Heart right ventricle (tissue), 16 donors: ENCODE data around the gene GM2A. TPM values are rescaled to one million over a fixed set of nuclear protein-coding genes. Genes with fewer than 3 reads are reported as not detected.
"Not testable (repeated sequence)": the region's sequence is repeated elsewhere in the genome, so short reads cannot be mapped to it uniquely, and the experiment has no call there.

Experiments
- ATAC-seq, 8 donors: fragments of 200-7000 bp; cut with Tn5 transposase; one replicate each; pipeline ENCODE4 v1.9.1; 2020; ENCODE audit warnings: mild to moderate bottlenecking in 8 of 8, moderate library complexity in 8 of 8, moderate number of reproducible peaks in 1 of 8
- DNase-seq, 2 donors: peaks; one replicate each; pipeline ENCODE4 v3.0.0-alpha.2; 2020
- H3K27ac ChIP-seq, 10 donors: fragments of 200-600 bp; sonication (generic) in 2 of 10; one replicate each; pipeline versions ENCODE4 v1.5.0 to v1.8.0; 2020 to 2022; ENCODE audit warnings: mild to moderate bottlenecking in 3 of 10
- H3K27me3 ChIP-seq, 7 donors: fragments of 200-600 bp; one replicate each; pipeline ENCODE4 v1.8.0; 2021 to 2022; ENCODE audit warnings: mild to moderate bottlenecking in 2 of 7
- H3K36me3 ChIP-seq, 9 donors: fragments of 200-600 bp; sonication (generic) in 1 of 9; one replicate each; pipeline versions ENCODE4 v1.5.0 to v1.8.0; 2020 to 2022; ENCODE audit warnings: mild to moderate bottlenecking in 2 of 9
- H3K4me1 ChIP-seq, 9 donors: fragments of 200-600 bp; sonication (generic) in 1 of 9; one replicate each; pipeline versions ENCODE4 v1.5.0 to v1.8.0; 2020 to 2022; ENCODE audit warnings: mild to moderate bottlenecking in 4 of 9
- H3K4me3 ChIP-seq, 10 donors: fragments of 200-600 bp; sonication (generic) in 2 of 10; one replicate each; pipeline versions ENCODE4 v1.5.0 to v1.8.0; 2020 to 2022; ENCODE audit warnings: mild to moderate bottlenecking in 7 of 10, moderate library complexity in 2 of 10
- H3K9me3 ChIP-seq, 11 donors: fragments of 200-600 bp in 10 of 11; sonication (generic) in 2 of 11; one replicate each; pipeline versions ENCODE4 v1.5.0 to v1.8.0; 2013 to 2022; ENCODE audit warnings: mild to moderate bottlenecking in 2 of 11, control low read depth in 1 of 11, moderate library complexity in 1 of 11
- WGBS, 2 donors: extraction: QIAGEN DNeasy Blood & Tissue Kit; methylation state at CpG; one replicate each; pipeline ENCODE4 v1.1.7; 2013; ENCODE audit warnings: inconsistent platforms in 1 of 2; 5-methylcytosine and 5-hydroxymethylcytosine counted together
- intact Hi-C, 10 donors: fragments of 100-400 bp; cut with DNase I; formaldehyde crosslinking; loops; one replicate each; pipeline versions ENCODE4 v1.11.1 to v1.14.2; 2022
- polyA plus RNA-seq, 2 donors: library from polyadenylated mRNA; stranded (reverse); fragments of 200-250 nt; gene quantifications; one replicate each; pipeline ENCODE4 v1.2.3, GENCODE V29; 2013
- total RNA-seq, 10 donors: library from RNA; stranded (reverse); fragmentation: NEBNext Ultra II Directional in 3 of 10; extraction: Animal tissue kit (Norgen Biotek cat#: 25700) in 3 of 10; gene quantifications; one replicate each; pipeline versions ENCODE4 v1.2.1 to v1.2.4, GENCODE V29; 2021 to 2023
- TF ChIP-seq, protein P1 (sequence below), 9 donors: fragments of 200-600 bp; sonication (generic) in 2 of 9; IDR thresholded peaks; one replicate each; pipeline versions ENCODE4 v1.5.0 to v1.8.0; 2021 to 2022; ENCODE audit warnings: antibody characterized with exemption in 9 of 9, mild to moderate bottlenecking in 5 of 9, moderate library complexity in 1 of 9
- donor health status: Arrhythmogenic right ventricular cardiomyopathy.
- donor health status: ischemic (EF 13 %, LVEDD 7.1; RV severe dilation, severe dysfunction).
- donor health status: healthy with polysubstance abuse.
- donor health status: DM: no; HTN: yes; CAD: no.
- donor health status: DM: no; HTN: no; CAD: no.
- donor health status: ischemic (EF 25% LVEDD 6.9; RV normal size, moderate dysfunction).
- donor health status: ischemic (EF 25% LVEDD 5.7; RV mildly dilated, moderate dysfunction).
- donor health status: healthy.
- donor health status: DM: yes; HTN: yes; CAD: no.
- donor health status: Ischemic cardiomyopathy.
- donor health status: ischemic (EF 35%, LVEDD 5.7; RV mildly dilated, moderate dysfunction).
- donor health status: nonischemic (EF 11% LVEDD 7.7; RV severe dilation, severe dysfunction).
- donor health status: DM: yes; HTN: yes; CAD: no.
- donor health status: PGD.
- donor health status: ischemic (EF 29% LVEDD 5.4; RV normal size, mild dysfunction).
- donor health status: nonischemic (EF 23%, LVEDD 6.1; RV moderate dilation, normal function).

Gene GM2A
- total and polyA plus RNA-seq, 12 donors: 18.1 to 47.1 (median 35.9) TPM

DNA sequence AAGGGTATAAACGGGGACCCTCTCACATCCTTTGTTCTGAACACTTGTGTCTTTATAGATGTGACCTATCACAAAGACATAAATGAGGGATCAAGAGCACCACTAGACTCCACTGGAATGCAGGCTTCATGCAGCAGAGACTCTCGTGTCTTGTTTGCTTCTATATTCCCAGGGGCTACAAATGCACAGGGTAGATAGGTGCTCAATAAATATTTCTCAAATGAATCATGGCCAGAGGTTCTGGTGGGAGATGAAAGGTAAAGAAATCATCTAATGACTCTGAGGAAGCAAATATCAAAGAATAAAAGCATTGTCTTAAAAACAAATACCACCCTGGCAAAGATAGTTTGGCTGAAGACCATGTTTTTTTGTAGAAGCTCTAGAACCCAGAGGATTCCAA, 44.0 kb downstream of the GM2A start:
- DNase-seq: no peak
- no peaks in the 10 kb centered on the region for H3K36me3 ChIP-seq
- H3K27ac ChIP-seq: no peak overlapping the region
- no peak overlapping the region for H3K4me3 ChIP-seq
- intact Hi-C loops: no loop called here
- 69 to 89% methylated on average over 2 of the region's 2 CpGs for WGBS, 2 donors
- ATAC-seq: no peak
- no peaks in the 10 kb centered on the region for H3K9me3 ChIP-seq
- TF ChIP-seq, protein P1, sequence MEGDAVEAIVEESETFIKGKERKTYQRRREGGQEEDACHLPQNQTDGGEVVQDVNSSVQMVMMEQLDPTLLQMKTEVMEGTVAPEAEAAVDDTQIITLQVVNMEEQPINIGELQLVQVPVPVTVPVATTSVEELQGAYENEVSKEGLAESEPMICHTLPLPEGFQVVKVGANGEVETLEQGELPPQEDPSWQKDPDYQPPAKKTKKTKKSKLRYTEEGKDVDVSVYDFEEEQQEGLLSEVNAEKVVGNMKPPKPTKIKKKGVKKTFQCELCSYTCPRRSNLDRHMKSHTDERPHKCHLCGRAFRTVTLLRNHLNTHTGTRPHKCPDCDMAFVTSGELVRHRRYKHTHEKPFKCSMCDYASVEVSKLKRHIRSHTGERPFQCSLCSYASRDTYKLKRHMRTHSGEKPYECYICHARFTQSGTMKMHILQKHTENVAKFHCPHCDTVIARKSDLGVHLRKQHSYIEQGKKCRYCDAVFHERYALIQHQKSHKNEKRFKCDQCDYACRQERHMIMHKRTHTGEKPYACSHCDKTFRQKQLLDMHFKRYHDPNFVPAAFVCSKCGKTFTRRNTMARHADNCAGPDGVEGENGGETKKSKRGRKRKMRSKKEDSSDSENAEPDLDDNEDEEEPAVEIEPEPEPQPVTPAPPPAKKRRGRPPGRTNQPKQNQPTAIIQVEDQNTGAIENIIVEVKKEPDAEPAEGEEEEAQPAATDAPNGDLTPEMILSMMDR (IDR thresholded peaks at IDR 0.05): no peak
- peaks cover 0 to 29% (median 3%) of the 10 kb centered on the region in 7 donors for H3K27me3 ChIP-seq
- H3K4me1 ChIP-seq: peaks cover 0 to 2% (median 0%) of the 10 kb centered on the region in 9 donors

DNA sequence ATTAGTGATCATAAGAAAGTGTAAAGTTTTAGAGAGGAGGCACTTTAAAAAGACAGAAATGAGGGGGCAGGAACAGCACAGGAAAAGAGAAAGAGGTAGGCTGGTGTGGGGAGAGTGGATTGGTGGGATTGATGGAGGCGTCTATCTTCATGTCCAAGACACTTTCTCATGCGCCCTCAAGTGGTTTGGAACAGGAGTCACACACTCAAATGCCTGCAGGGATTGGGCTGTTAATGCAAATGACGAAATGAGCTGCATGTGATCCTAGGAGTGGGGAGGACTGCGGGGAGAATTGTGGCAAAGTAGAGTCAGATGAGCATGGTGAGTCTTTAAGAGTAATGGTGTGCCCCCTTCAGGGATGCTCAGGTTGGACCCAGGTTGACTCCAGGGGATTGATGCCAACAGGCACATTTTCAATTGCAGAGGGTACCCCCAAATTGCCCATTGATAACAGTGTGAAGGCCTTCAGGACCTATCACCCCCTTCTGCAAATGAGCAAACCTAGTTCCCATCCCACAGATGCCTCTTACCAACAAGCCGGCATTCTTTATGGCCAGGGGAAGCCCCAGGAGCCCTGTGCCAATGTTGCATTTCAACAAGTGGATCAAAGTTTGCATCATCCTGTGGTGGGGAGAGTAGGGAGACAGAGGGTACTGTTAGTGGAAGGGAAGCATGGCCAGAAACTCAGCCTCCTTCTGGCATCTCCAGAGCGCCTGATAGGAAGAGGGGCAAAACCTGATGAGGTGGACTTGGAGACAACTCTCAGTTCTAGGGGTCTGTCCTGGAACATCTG, 45.3 kb downstream of the GM2A start:
- H3K27me3 ChIP-seq: peaks cover 0 to 36% (median 3%) of the 10 kb centered on the region in 7 donors
- no peaks in the 10 kb centered on the region for H3K36me3 ChIP-seq
- no peak overlapping the region for H3K4me3 ChIP-seq
- H3K4me1 ChIP-seq: peaks cover 0 to 2% (median 0%) of the 10 kb centered on the region in 9 donors
- H3K9me3 ChIP-seq: no peaks in the 10 kb centered on the region
- WGBS, 2 donors: 31 to 58% methylated on average over 6 of the region's 6 CpGs
- intact Hi-C loops: no loop called here
- TF ChIP-seq, protein P1 (IDR thresholded peaks at IDR 0.05): peak in 7 of 9 donors; percentile 28 to 56 (median 41)
- H3K27ac ChIP-seq: no peak overlapping the region
- DNase-seq: peak in 1 of 2 donors; percentile 9
- peak in 3 of 8 donors; percentile 30 to 56 (median 51) for ATAC-seq

DNA sequence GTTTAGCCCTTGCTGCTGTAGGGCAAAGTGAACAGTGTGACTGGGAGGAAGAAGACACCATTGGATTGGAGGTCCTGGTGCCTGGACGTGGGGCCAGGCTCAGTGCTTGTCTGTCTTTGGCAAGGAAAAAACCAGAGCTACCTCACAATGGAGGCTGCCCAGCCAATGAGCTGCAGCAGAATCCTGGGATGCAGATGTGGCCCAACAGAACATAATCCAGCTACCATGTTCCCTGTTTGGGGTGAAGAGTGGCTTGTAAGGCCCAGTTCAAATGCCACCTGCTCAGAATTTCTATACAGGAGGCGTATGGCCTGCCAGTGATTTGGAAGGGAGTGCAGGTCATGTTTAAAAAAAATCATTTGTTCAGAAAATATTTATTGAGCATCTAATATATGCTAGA, 50.7 kb downstream of the GM2A start, which contains the start of gene SLC36A3:
Gene SLC36A3, minus strand, starts transcription at position 101 of the 400 bp plus-strand sequence. CDS start 412 bp downstream, outside the sequence.
- no peak within 1 kb of the TSS for H3K4me3 ChIP-seq
- TF ChIP-seq, protein P1 (IDR thresholded peaks at IDR 0.05): no peak
- H3K4me1 ChIP-seq: no peaks in the 10 kb centered on the region
- no peak for ATAC-seq
- H3K27ac ChIP-seq: no peak within 1 kb of the TSS
- peaks cover 0 to 21% (median 9%) of the 10 kb centered on the region in 7 donors for H3K27me3 ChIP-seq
- H3K9me3 ChIP-seq: no peaks in the 10 kb centered on the region
- H3K36me3 ChIP-seq: no peaks in the 10 kb centered on the region
- 70 to 77% methylated on average over 2 of the region's 2 CpGs for WGBS, 2 donors
- intact Hi-C loops: no loop called here
- DNase-seq: no peak

DNA sequence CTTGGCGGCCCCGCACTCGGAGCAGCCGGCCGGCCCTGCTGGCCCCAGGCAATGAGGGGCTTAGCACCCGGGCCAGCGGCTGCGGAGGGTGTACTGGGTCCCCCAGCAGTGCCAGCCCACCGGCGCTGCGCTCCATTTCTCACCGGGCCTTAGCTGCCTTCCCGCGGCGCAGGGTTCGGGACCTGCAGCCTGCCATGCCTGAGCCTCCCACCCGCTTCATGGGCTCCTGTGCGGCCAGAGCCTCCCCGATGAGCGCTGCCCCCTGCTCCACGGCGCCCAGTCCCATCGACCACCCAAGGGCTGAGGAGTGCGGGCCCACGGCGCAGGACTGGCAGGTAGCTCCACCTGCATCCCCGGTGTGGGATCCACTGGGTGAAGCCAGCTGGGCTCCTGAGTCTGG, 56.3 kb downstream of the GM2A start:
- H3K27ac ChIP-seq, ATAC-seq, H3K4me3 ChIP-seq, DNase-seq, H3K36me3 ChIP-seq, intact Hi-C loops, H3K27me3 ChIP-seq, H3K4me1 ChIP-seq: not testable (repeated sequence)
- 98 to 99% methylated on average over 20 to 27 of the region's 27 CpGs for WGBS, 2 donors
- H3K9me3 ChIP-seq: peaks cover 0 to 20% (median 0%) of the 10 kb centered on the region in 11 donors

DNA sequence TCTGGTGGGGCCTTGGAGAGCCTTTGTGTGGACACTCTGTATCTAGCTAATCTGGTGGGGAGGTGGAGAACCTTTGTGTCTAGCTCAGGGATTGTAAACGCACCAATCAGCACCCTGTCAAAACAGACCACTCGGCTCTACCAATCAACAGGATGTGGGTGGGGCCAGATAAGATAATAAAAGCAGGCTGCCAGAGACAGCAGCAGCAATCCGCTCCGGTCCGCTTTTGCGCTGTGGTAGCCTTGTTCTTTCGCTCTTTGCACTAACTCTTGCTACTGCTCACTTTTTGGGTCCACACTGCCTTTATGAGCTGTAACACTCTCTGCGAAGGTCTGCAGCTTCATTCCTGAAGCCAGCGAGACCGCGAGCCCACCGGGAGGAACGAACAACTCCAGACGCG, 56.8 kb downstream of the GM2A start:
- H3K9me3 ChIP-seq: peaks cover 0 to 20% (median 0%) of the 10 kb centered on the region in 11 donors
- 76 to 86% methylated on average over 15 of the region's 15 CpGs for WGBS, 2 donors
- peaks cover 0 to 14% (median 0%) of the 10 kb centered on the region in 7 donors for H3K27me3 ChIP-seq
- H3K27ac ChIP-seq, ATAC-seq, H3K4me3 ChIP-seq, H3K36me3 ChIP-seq, H3K4me1 ChIP-seq, DNase-seq, intact Hi-C loops: not testable (repeated sequence)
